GM19452 (cell line): Measurements from ENCODE around the gene LHX3.

Experiments
- ATAC-seq: cut with Tn5 transposase; IDR thresholded peaks from one replicate; pipeline ENCODE4 v1.9.1; 2021; ENCODE audit not compliant: unreplicated experiment

Gene LHX3

GRCh38 chr9:136179101-136179616 is 25.8 kb downstream of the LHX3 start:
- ATAC-seq = no peak

- no peak for ATAC-seq
These were observed 26.2 kb downstream of the LHX3 start for GRCh38 chr9:136178773-136179075.

GRCh38 chr9:136178061-136178772 is 26.7 kb downstream of the LHX3 start:
- no peak for ATAC-seq

- no peak for ATAC-seq
These were observed 27.7 kb downstream of the LHX3 start for GRCh38 chr9:136177224-136177623.

GRCh38 chr9:136175616-136176197 is 29.2 kb downstream of the LHX3 start:
- no peak for ATAC-seq

- no peak for ATAC-seq
These were observed 29.9 kb downstream of the LHX3 start for GRCh38 chr9:136174779-136175615.

GRCh38 chr9:136173648-136174290 is 31.2 kb downstream of the LHX3 start:
- no peak for ATAC-seq

- ATAC-seq = no peak
These were observed 32.4 kb downstream of the LHX3 start for GRCh38 chr9:136172412-136173079.

GRCh38 chr9:136171801-136172411 is 33.0 kb downstream of the LHX3 start:
- no peak for ATAC-seq

GRCh38 chr9:136171009-136171800 is 33.7 kb downstream of the LHX3 start:
- ATAC-seq = no peak

GRCh38 chr9:136170006-136170901 is 34.7 kb downstream of the LHX3 start:
- ATAC-seq = no peak

- no peak for ATAC-seq
These were observed 35.4 kb downstream of the LHX3 start for GRCh38 chr9:136169495-136169894.

- ATAC-seq = no peak
These were observed 41.6 kb downstream of the LHX3 start for GRCh38 chr9:136163248-136163850.

- ATAC-seq = no peak
These were observed 43.8 kb downstream of the LHX3 start for GRCh38 chr9:136160995-136161610.

GRCh38 chr9:136160381-136160841 is 44.5 kb downstream of the LHX3 start:
- ATAC-seq = no peak

- ATAC-seq = no peak
These were observed 45.1 kb downstream of the LHX3 start for GRCh38 chr9:136159851-136160250.

- ATAC-seq = no peak
These were observed 47.3 kb downstream of the LHX3 start for GRCh38 chr9:136157477-136158265.
